Metanephros (tissue), 2 donors: ENCODE results near the gene OR2A14. TPM values are rescaled to one million over a fixed set of nuclear protein-coding genes. Genes with fewer than 3 reads are reported as not detected.

Experiments used
- small RNA-seq: library from RNA; depleted of rRNA; stranded (forward); fragments of <200 nt; gene quantifications from one replicate; pipeline ENCODE3, GENCODE V24; 2014; ENCODE audit warnings: low replicate concordance
- total RNA-seq: library from RNA; depleted of rRNA; stranded (reverse); fragments of >200 nt; gene quantifications from one replicate; pipeline ENCODE4 v1.2.3, GENCODE V29; 2014

Gene OR2A14, protein sequence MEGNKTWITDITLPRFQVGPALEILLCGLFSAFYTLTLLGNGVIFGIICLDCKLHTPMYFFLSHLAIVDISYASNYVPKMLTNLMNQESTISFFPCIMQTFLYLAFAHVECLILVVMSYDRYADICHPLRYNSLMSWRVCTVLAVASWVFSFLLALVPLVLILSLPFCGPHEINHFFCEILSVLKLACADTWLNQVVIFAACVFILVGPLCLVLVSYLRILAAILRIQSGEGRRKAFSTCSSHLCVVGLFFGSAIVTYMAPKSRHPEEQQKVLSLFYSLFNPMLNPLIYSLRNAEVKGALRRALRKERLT
- total RNA-seq, result not detected

GRCh38 chr7:144122876-144123275, at the start of gene OR2A14:
TSS of gene OR2A14 (plus strand) at chr7:144123176. CDS start at chr7:144129113, 5,937 bp downstream.

DNA sequence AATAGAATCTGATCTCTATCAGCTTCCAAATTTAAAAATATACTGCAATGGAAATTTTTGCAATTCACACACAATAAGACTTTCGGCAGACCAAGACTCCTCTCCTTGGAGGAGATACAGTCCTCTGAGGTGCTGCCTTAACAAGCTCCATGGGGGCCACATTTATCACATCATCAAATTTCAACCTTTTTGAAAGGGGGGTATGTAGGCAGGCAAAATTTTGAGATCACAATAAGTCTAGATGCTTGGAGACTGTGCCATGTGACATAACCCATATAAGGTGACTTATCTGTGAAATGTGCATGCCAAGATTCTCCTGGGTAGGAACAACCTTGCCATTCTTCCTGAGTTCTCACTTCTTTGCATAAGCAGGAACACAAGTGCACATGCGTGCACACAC, 37.0 kb upstream of the OR2A14 start, which contains the start of gene OR2A12:
Gene OR2A12 (plus strand): TSS at position 301 of the 400 bp plus-strand sequence. CDS start 8,830 bp downstream, outside the sequence.

DNA sequence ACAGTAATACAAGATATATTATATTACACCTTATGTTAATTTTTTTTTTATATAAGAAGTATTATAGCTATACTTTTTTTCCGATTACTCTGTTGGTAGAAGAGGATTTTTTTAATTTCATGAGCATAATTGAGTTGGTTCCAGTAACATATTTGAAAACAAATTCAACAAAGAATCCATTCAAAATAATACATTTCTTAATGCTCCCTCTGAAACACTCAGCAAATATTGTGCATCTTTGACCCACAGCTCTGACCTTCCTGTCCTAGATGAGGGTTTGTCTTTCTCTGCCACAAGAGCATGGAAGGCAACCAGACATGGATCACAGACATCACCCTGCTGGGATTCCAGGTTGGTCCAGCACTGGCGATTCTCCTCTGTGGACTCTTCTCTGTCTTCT, 13.7 kb upstream of the OR2A14 start, which contains the start of gene OR2A2:
Gene OR2A2 (plus strand): TSS at position 301 of the 400 bp plus-strand sequence. CDS start 0 bp downstream, at position 301.

Small RNAs within 50 kb of the gene (small RNA-seq; reads per million reads assigned to genes)
- not detected for gene OR2A41P

Other genes starting within 250 kb of the OR2A14 start
- gene TCAF1, start 221.0 kb upstream of the OR2A14 start, total RNA-seq, result 66.9 TPM
- not detected for gene OR2F2, start 187.9 kb upstream of the OR2A14 start, total RNA-seq
- gene OR2F1, start 168.3 kb upstream of the OR2A14 start, total RNA-seq, result not detected
- not detected for gene OR6B1, start 122.9 kb upstream of the OR2A14 start, total RNA-seq
- gene OR2A5, start 74.2 kb upstream of the OR2A14 start, total RNA-seq, result not detected
- not detected for gene OR2A25, start 53.4 kb upstream of the OR2A14 start, total RNA-seq
- gene OR2A12, start 36.9 kb upstream of the OR2A14 start, total RNA-seq, result not detected
- gene OR2A2, start 13.6 kb upstream of the OR2A14 start, total RNA-seq, result not detected
- gene CTAGE4, start 60.3 kb downstream of the OR2A14 start, total RNA-seq, result 5.3 TPM
- gene ARHGEF35, start 72.7 kb downstream of the OR2A14 start, total RNA-seq, result 7.7 TPM
- gene OR2A42, start 116.4 kb downstream of the OR2A14 start, total RNA-seq, result 0.06 TPM
- gene OR2A7, start 141.6 kb downstream of the OR2A14 start, total RNA-seq, result 17.2 TPM
- gene CTAGE8, start 146.1 kb downstream of the OR2A14 start, total RNA-seq, result 1.8 TPM
- gene OR2A1, start 189.2 kb downstream of the OR2A14 start, total RNA-seq, result 0.29 TPM
- 35.1 TPM for gene ARHGEF5, start 232.2 kb downstream of the OR2A14 start, total RNA-seq